ENCODE measurements around the gene ANGPTL5.

The ANGPTL5 gene

GRCh38 chr11:101881586-101881985 lies 34.7 kb downstream of the ANGPTL5 start:
- no peak for DNase-seq

- DNase-seq: peak; percentile 68
Observed at GRCh38 chr11:101880222-101880621, 36.1 kb downstream of the ANGPTL5 start.

GRCh38 chr11:101872171-101872882 lies 44.0 kb downstream of the ANGPTL5 start:
- DNase-seq: no peak

GRCh38 chr11:101870510-101870909 lies 45.8 kb downstream of the ANGPTL5 start:
- DNase-seq: no peak

- no peak for DNase-seq
Observed at GRCh38 chr11:101867951-101868350, 48.4 kb downstream of the ANGPTL5 start.

- DNase-seq: no peak
Observed at GRCh38 chr11:101866619-101867491, 49.5 kb downstream of the ANGPTL5 start.

- no peak for DNase-seq
Observed at GRCh38 chr11:101864098-101864497, 52.2 kb downstream of the ANGPTL5 start.

GRCh38 chr11:101863361-101863760 lies 53.0 kb downstream of the ANGPTL5 start:
- DNase-seq: no peak

- no peak for DNase-seq
Observed at GRCh38 chr11:101862391-101863233, 53.7 kb downstream of the ANGPTL5 start.

GRCh38 chr11:101860696-101861427 lies 55.5 kb downstream of the ANGPTL5 start:
- DNase-seq: peak; percentile 61

- DNase-seq: peak; percentile 66
Observed at GRCh38 chr11:101852260-101852659, 64.1 kb downstream of the ANGPTL5 start.

- DNase-seq: no peak
Observed at GRCh38 chr11:101848262-101848661, 68.1 kb downstream of the ANGPTL5 start.

- DNase-seq: no peak
Observed at GRCh38 chr11:101844608-101845007, 71.7 kb downstream of the ANGPTL5 start.

- no peak for DNase-seq
Observed at GRCh38 chr11:101840704-101841103, 75.6 kb downstream of the ANGPTL5 start.

Data from NCI-H526 treated with DMSO at 0.1 percent for 48 hours (cell line).